K562 (cell line): ENCODE data around the gene MRGPRF. TPM values are rescaled to one million over a fixed set of nuclear protein-coding genes. Genes with fewer than 3 reads are reported as not detected.

Experiments
- ATAC-seq: fragments of 200-7000 bp; cut with Tn5 transposase; 3 replicates; pipeline ENCODE4 v1.9.1; 2020; ENCODE audit warnings: moderate library complexity
- BruUV-seq: library from RNA; stranded (reverse); fragments of 400-500 nt; replicated peaks from 2 replicates; lab custom pipeline; 2021; lab: Mats Ljungman, UMichigan
- CTCF ChIA-PET: fragments of 300-600 bp; formaldehyde crosslinking; extraction: SDS; loops from one replicate; lab custom pipeline; 2021; ENCODE audit warnings: low intra/inter-chr PET ratio; lab: Yijun Ruan, JAX
- POLR2A ChIA-PET: fragments of 300-600, 350-650 bp; sonication (Branson Sonifier 250); formaldehyde crosslinking; extraction: SDS; loops from one replicate; lab custom pipeline; 2021; ENCODE audit warnings: antibody characterized with exemption, inconsistent platforms; lab: Yijun Ruan, JAX
- DNase-seq, 4 experiments: peaks; one replicate each; pipeline versions ENCODE4 v3.0.0 to v3.0.0-alpha.2; 2011 to 2018; ENCODE audit warnings: low spot score in 3 of 4, mixed read lengths in 3 of 4; ENCODE audit errors: extremely low read depth in 1 of 4
- FAIRE-seq: peaks from 2 replicates; lab custom pipeline; 2011; peaks lifted over from hg19 to GRCh38; lab: Jason Lieb, UNC
- H2AFZ ChIP-seq: 2 replicates; pipeline ENCODE4 v1.6.0; 2011; ENCODE audit warnings: low read depth, low read length, control low read depth, inconsistent platforms
- H3K27ac ChIP-seq: fragments of 200-600 bp; 3 replicates; pipeline ENCODE4 v1.8.0; 2011; ENCODE audit warnings: low read depth, mild to moderate bottlenecking, control low read depth, inconsistent platforms, low read length, moderate library complexity, mixed read lengths; ENCODE audit errors: extremely low read depth
- H3K27me3 ChIP-seq, 2 experiments: fragments of 300-600 bp in 1 of 2; 2 replicates in 1 of 2; 3 replicates in 1 of 2; pipeline versions ENCODE4 v1.6.0 to v1.8.0; 2011; ENCODE audit warnings: inconsistent platforms in 2 of 2, low read length in 2 of 2, mild to moderate bottlenecking in 1 of 2, mixed read lengths in 1 of 2, moderate library complexity in 1 of 2; ENCODE audit not compliant: control insufficient read depth in 2 of 2, insufficient read depth in 2 of 2
- H3K36me3 ChIP-seq: fragments of 300-600 bp; 3 replicates; pipeline ENCODE4 v1.8.0; 2011; ENCODE audit warnings: mild to moderate bottlenecking, low read length, inconsistent platforms; ENCODE audit not compliant: control insufficient read depth, insufficient read depth
- H3K4me1 ChIP-seq, 2 experiments: fragments of 200-600 bp in 1 of 2; replicated peaks in 1 of 2; 2 replicates in 1 of 2; 3 replicates in 1 of 2; pipeline versions ENCODE4 v1.5.1 to v1.8.0; 2011; ENCODE audit warnings: inconsistent platforms in 2 of 2, low read length in 2 of 2, mild to moderate bottlenecking in 1 of 2, mixed read lengths in 1 of 2, moderate library complexity in 1 of 2; ENCODE audit not compliant: control insufficient read depth in 2 of 2, insufficient read depth in 2 of 2
- H3K4me2 ChIP-seq: 2 replicates; pipeline ENCODE4 v1.6.1; 2011; ENCODE audit warnings: low read length, control low read depth, inconsistent platforms, mixed read lengths; ENCODE audit not compliant: insufficient read depth
- H3K4me3 ChIP-seq: fragments of 200-600 bp; sonication (generic), shearing (Covaris generic); 2 replicates; pipeline ENCODE4 v1.5.1; 2016; ENCODE audit warnings: control low read depth, inconsistent platforms
- H3K79me2 ChIP-seq: fragments of 200-600 bp; 3 replicates; pipeline ENCODE4 v1.8.0; 2011; ENCODE audit warnings: low read length, inconsistent platforms; ENCODE audit not compliant: control insufficient read depth, insufficient read depth
- H3K9ac ChIP-seq, 2 experiments: 2 replicates each; pipeline versions ENCODE4 v1.6.0 to v1.6.1; 2011; ENCODE audit warnings: low read depth in 2 of 2, low read length in 2 of 2, control low read depth in 1 of 2, inconsistent platforms in 1 of 2, mild to moderate bottlenecking in 1 of 2, mixed read lengths in 1 of 2; ENCODE audit not compliant: insufficient read depth in 1 of 2
- H3K9me1 ChIP-seq: one replicate; pipeline ENCODE4 v1.6.0; 2011; ENCODE audit warnings: inconsistent platforms, mild to moderate bottlenecking, low read length, moderate library complexity; ENCODE audit not compliant: control insufficient read depth, insufficient read depth
- H3K9me3 ChIP-seq: replicated peaks from 2 replicates; pipeline ENCODE4 v1.5.1; 2011; ENCODE audit warnings: low read depth, low read length, inconsistent platforms; ENCODE audit not compliant: control insufficient read depth, insufficient read depth
- H4K20me1 ChIP-seq: replicated peaks from 2 replicates; pipeline ENCODE4 v1.6.1; 2011; ENCODE audit warnings: low read length, inconsistent platforms, mixed read lengths; ENCODE audit not compliant: control insufficient read depth, insufficient read depth
- ATF3 ChIP-seq, 2 experiments: fragments of 450-650 bp in 1 of 2; sonication (generic) in 1 of 2; formaldehyde crosslinking in 1 of 2; IDR thresholded peaks in 1 of 2; conservative IDR thresholded peaks in 1 of 2; 2 replicates each; pipeline versions ENCODE4 v1.6.1 to v1.8.1; 2016 to 2023; ENCODE audit warnings: mild to moderate bottlenecking in 2 of 2, moderate library complexity in 2 of 2, inconsistent platforms in 1 of 2, missing genetic modification reagents in 1 of 2
- BHLHE40 ChIP-seq: IDR thresholded peaks from 2 replicates; pipeline ENCODE4 v1.6.1; 2011; ENCODE audit warnings: low read length, improper control_type of control experiment
- FOSL1 ChIP-seq: fragments of 200-800 bp; sonication (Bioruptor generic); conservative IDR thresholded peaks from 2 replicates; pipeline ENCODE4 v1.6.1; 2016; ENCODE audit warnings: missing genetic modification characterization, missing compliant biosample characterization
- GTF3C2 ChIP-seq: IDR thresholded peaks from 3 replicates; pipeline ENCODE4 v1.6.1; 2011; ENCODE audit warnings: borderline replicate concordance, mild to moderate bottlenecking, moderate library complexity; ENCODE audit not compliant: insufficient read length; ENCODE audit errors: extremely low read depth
- HEY1 ChIP-seq: fragments of 250-450 bp; sonication (Bioruptor Pico); IDR thresholded peaks from 2 replicates; pipeline ENCODE4 v1.5.0; 2020; ENCODE audit warnings: mild to moderate bottlenecking, moderate library complexity, borderline replicate concordance
- JUN ChIP-seq, 2 experiments: sonication (generic) in 1 of 2; formaldehyde crosslinking in 1 of 2; IDR thresholded peaks; 2 replicates each; pipeline versions ENCODE4 v1.6.1 to v1.8.0; 2012 to 2022; ENCODE audit warnings: borderline replicate concordance in 2 of 2, mild to moderate bottlenecking in 2 of 2, improper control_type of control experiment in 1 of 2, low read depth in 1 of 2, low read length in 1 of 2, missing genetic modification reagents in 1 of 2
- JUND ChIP-seq, 2 experiments: IDR thresholded peaks; 2 replicates in 1 of 2; 3 replicates in 1 of 2; pipeline ENCODE4 v1.6.1; 2011; ENCODE audit warnings: borderline replicate concordance in 2 of 2, low read depth in 2 of 2, low read length in 2 of 2, improper control_type of control experiment in 1 of 2, missing biosample characterization in 1 of 2, missing genetic modification characterization in 1 of 2, missing genetic modification reagents in 1 of 2
- NR2C1 ChIP-seq, 2 experiments: fragments of 450-650 bp; IDR thresholded peaks; 2 replicates each; pipeline ENCODE4 v1.6.1; 2017; ENCODE audit warnings: mild to moderate bottlenecking in 2 of 2, antibody characterized with exemption in 1 of 2, inconsistent platforms in 1 of 2, missing compliant biosample characterization in 1 of 2, missing genetic modification characterization in 1 of 2
- ZNF431 ChIP-seq: sonication (generic); formaldehyde crosslinking; IDR thresholded peaks from 2 replicates; pipeline ENCODE4 v1.8.0; 2022; ENCODE audit warnings: mild to moderate bottlenecking, missing genetic modification reagents
- WGBS: fragments of 100-300 bp; shearing (Covaris generic); methylation state at CpG from one replicate; pipeline ENCODE4 v1.1.6; 2016; ENCODE audit warnings: low coverage, mixed read lengths; ENCODE audit not compliant: insufficient coverage; ENCODE audit errors: missing lambda C conversion rate; 5-methylcytosine and 5-hydroxymethylcytosine counted together
- in situ Hi-C: fragments of 300-500 bp; cut with MboI; formaldehyde crosslinking; loops from 4 replicates; pipeline ENCODE4 v1.15.0; 2018; ENCODE audit warnings: inconsistent platforms, mixed read lengths
- intact Hi-C: fragments of 100-400 bp; cut with micrococcal nuclease; formaldehyde crosslinking; loops from 2 replicates; pipeline ENCODE4 v1.14.2; 2022
- polyA plus RNA-seq, 8 experiments: library from polyadenylated mRNA; depleted of rRNA in 4 of 8; stranded (reverse) in 5 of 8; unstranded in 3 of 8; fragments of >200 nt; fragmentation: Nextera tagmentation in 2 of 8; fragmentation: Illumina TruSeq in 1 of 8; extraction: Ambion mirVana in 2 of 8; extraction: Trizol in 1 of 8; gene quantifications; 2 replicates each; pipeline versions ENCODE4 v1.2.1 to v1.2.3, GENCODE V29; 2011 to 2014; ENCODE audit warnings: inconsistent platforms in 1 of 8, missing spikeins in 1 of 8
- total RNA-seq, 7 experiments: library from RNA; depleted of rRNA in 6 of 7; stranded (reverse); fragments of >200 nt in 6 of 7; fragmentation: Illumina TruSeq in 2 of 7; extraction: Trizol in 2 of 7; gene quantifications; 2 replicates each; pipeline versions ENCODE4 v1.2.1 to v1.2.3, GENCODE V29; 2011 to 2021; ENCODE audit warnings: low replicate concordance in 1 of 7

MRGPRF gene
- total and polyA plus RNA-seq, 9 of the 15 experiments (the other 6 are each of a cell fraction or from before 2014, with no cell fraction given), result not detected

GRCh38 chr11:69009441-69010211 is 3.4 kb downstream of the MRGPRF start (continued):
- TF ChIP-seq NR2C1 (IDR thresholded peaks at IDR 0.05) (no peak), NR2C1 (tag; IDR thresholded peaks at IDR 0.05) (no peak)

GRCh38 chr11:69008737-69009440 is 4.2 kb downstream of the MRGPRF start:
- ATAC-seq (peak; percentile 59), DNase-seq (peak; percentile 63 to 76 (median 72)), FAIRE-seq (no peak)
- Histone ChIP-seq H3K79me2 (no peaks in the 10 kb centered on the region), H2AFZ (no peak overlapping the region), H3K9ac (no peak overlapping the region; a peak in 1 of 4 replicates), H3K4me2 (no peak overlapping the region), H3K9me1 (peaks cover 3% of the 10 kb centered on the region), H3K27ac (no peak overlapping the region), H3K36me3 (no peaks in the 10 kb centered on the region), H3K27me3 (peaks cover 51 to 88% of the 10 kb centered on the region in 2 experiments), H3K9me3 (no peaks in the 10 kb centered on the region), H3K4me1 (peaks cover 0 to 56% of the 10 kb centered on the region in 2 experiments; a peak in 3 of 5 replicates), H4K20me1 (peaks cover 23% of the 10 kb centered on the region), H3K4me3 (no peak overlapping the region)
- no TSS peak for BruUV-seq
- intact Hi-C loops, result no loop called here
- ChIA-PET CTCF (no interaction called here), POLR2A (no interaction called here)
- in situ Hi-C loops, result no loop called here
- 6% methylated on average over 17 of the region's 17 CpGs for whole genome bisulfite sequencing
- TF ChIP-seq HEY1 (CRISPR knock-in tag) (no peak), JUN (IDR thresholded peaks at IDR 0.05; ENCODE audit: borderline replicate concordance, low read depth, low read length) (0 out of 2 replicates have a peak, but pooled peaks have one; percentile 19), JUN (CRISPR knock-in tag; IDR thresholded peaks at IDR 0.05; ENCODE audit: borderline replicate concordance) (no peak), ZNF431 (CRISPR knock-in tag) (peak; percentile 89), BHLHE40 (0 out of 2 replicates have a peak, but pooled peaks have one; percentile 8), ATF3 (IDR thresholded peaks at IDR 0.05) (peak; percentile 52), ATF3 (CRISPR knock-in tag; conservative IDR thresholded peaks at IDR 0.05) (no peak), JUND (IDR thresholded peaks at IDR 0.05; ENCODE audit: borderline replicate concordance, low read depth, low read length) (peak; percentile 66; the same call in 1 of the 2 replicates), JUND (tag; IDR thresholded peaks at IDR 0.05; ENCODE audit: borderline replicate concordance, low read depth, low read length) (no peak), FOSL1 (peak; percentile 59), GTF3C2 (no peak)
